ENCODE results near the gene ASTE1.
"Not testable (repeated sequence)": the region's sequence is repeated elsewhere in the genome, so short reads cannot be mapped to it uniquely, and the experiment has no call there.

The ASTE1 gene

GRCh38 chr3:131008326-131008725 is 18.3 kb downstream of the ASTE1 start:
- DNase-seq, result no peak

- DNase-seq, result no peak
These were observed 18.8 kb downstream of the ASTE1 start for GRCh38 chr3:131007782-131008181.

- no peak for DNase-seq
These were observed 19.4 kb downstream of the ASTE1 start for GRCh38 chr3:131007256-131007655.

- DNase-seq, result no peak
These were observed 22.0 kb downstream of the ASTE1 start for GRCh38 chr3:131004603-131005002.

GRCh38 chr3:131001071-131001470 is 25.6 kb downstream of the ASTE1 start:
- DNase-seq, result no peak

GRCh38 chr3:130997289-130997688 is 29.3 kb downstream of the ASTE1 start:
- no peak for DNase-seq

- no peak for DNase-seq
These were observed 34.3 kb downstream of the ASTE1 start for GRCh38 chr3:130992344-130992743.

- DNase-seq, result no peak
These were observed 35.5 kb downstream of the ASTE1 start for GRCh38 chr3:130991126-130991525.

- no peak for DNase-seq
These were observed 36.3 kb downstream of the ASTE1 start for GRCh38 chr3:130990282-130990681.

GRCh38 chr3:130981469-130981868 is 45.2 kb downstream of the ASTE1 start:
- DNase-seq, result no peak

- no peak for DNase-seq
These were observed 47.5 kb downstream of the ASTE1 start for GRCh38 chr3:130979117-130979516.

GRCh38 chr3:130976706-130977105 is 49.9 kb downstream of the ASTE1 start:
- DNase-seq, result no peak

GRCh38 chr3:130975251-130975650 is 51.4 kb downstream of the ASTE1 start:
- no peak for DNase-seq

- no peak for DNase-seq
These were observed 52.4 kb downstream of the ASTE1 start for GRCh38 chr3:130974201-130974600.

GRCh38 chr3:130973406-130973805 is 53.2 kb downstream of the ASTE1 start:
- DNase-seq, result no peak

GRCh38 chr3:130972592-130972991 is 54.0 kb downstream of the ASTE1 start:
- not testable (repeated sequence) for DNase-seq

- no peak for DNase-seq
These were observed 55.4 kb downstream of the ASTE1 start for GRCh38 chr3:130971208-130971607.

- no peak for DNase-seq
These were observed 57.0 kb downstream of the ASTE1 start for GRCh38 chr3:130969621-130970020.

- no peak for DNase-seq
These were observed 58.4 kb downstream of the ASTE1 start for GRCh38 chr3:130968221-130968620.

- no peak for DNase-seq
These were observed 59.3 kb downstream of the ASTE1 start for GRCh38 chr3:130967281-130967680.

- no peak for DNase-seq
These were observed 62.7 kb downstream of the ASTE1 start for GRCh38 chr3:130963878-130964277.

Data from stimulated activated CD4-positive, alpha-beta T cell treated with anti-CD3 and anti-CD28 coated beads, Interleukin-4, amount 100 ng/mL, for 1 hour (primary cell).